Measurements from ENCODE around the gene NF1.

DNA sequence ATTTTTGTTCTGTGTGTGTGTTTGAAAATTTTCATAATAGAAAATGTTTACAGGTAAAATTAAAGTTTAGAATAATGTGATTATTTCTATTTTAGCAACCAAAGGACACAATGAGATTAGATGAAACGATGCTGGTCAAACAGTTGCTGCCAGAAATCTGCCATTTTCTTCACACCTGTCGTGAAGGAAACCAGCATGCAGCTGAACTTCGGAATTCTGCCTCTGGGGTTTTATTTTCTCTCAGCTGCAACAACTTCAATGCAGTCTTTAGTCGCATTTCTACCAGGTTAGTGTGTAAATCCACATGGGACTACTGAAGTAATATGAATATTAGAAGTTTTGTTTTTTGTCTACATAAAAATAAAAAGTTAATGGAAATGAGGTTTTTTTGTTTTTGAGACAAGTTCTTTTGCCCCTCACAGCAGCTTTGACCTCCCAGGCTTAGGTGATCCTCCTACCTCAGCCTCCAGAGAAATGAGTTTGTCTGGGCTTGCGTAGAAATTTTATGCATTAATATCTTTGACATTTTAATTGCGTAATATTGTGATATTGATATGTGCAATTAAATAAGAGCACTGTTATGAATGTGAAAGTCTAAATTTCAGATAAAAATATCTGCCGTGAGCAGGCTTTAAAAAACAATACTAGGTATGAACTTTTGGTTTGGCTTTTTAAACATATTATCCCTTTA lies 68.5 kb downstream of the NF1 start:
- no peak for TF ChIP-seq EZH2 (IDR thresholded peaks at IDR 0.05; ENCODE audit: borderline replicate concordance, low read length)
- TF ChIP-seq, protein P1, sequence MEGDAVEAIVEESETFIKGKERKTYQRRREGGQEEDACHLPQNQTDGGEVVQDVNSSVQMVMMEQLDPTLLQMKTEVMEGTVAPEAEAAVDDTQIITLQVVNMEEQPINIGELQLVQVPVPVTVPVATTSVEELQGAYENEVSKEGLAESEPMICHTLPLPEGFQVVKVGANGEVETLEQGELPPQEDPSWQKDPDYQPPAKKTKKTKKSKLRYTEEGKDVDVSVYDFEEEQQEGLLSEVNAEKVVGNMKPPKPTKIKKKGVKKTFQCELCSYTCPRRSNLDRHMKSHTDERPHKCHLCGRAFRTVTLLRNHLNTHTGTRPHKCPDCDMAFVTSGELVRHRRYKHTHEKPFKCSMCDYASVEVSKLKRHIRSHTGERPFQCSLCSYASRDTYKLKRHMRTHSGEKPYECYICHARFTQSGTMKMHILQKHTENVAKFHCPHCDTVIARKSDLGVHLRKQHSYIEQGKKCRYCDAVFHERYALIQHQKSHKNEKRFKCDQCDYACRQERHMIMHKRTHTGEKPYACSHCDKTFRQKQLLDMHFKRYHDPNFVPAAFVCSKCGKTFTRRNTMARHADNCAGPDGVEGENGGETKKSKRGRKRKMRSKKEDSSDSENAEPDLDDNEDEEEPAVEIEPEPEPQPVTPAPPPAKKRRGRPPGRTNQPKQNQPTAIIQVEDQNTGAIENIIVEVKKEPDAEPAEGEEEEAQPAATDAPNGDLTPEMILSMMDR (IDR thresholded peaks at IDR 0.05; ENCODE audit: low read length): no peak
